MG63 (cell line): ENCODE data around the gene CKLF. TPM values are rescaled to one million over a fixed set of nuclear protein-coding genes. Genes with fewer than 3 reads are reported as not detected.

Experiments
- DNase-seq: peaks from one replicate; pipeline ENCODE4 v3.0.0-alpha.2; 2020
- H3K27me3 ChIP-seq: fragments of 250-450 bp; sonication (Bioruptor Pico); 2 replicates; pipeline ENCODE4 v1.5.1; 2020; ENCODE audit warnings: mild to moderate bottlenecking, moderate library complexity
- H3K36me3 ChIP-seq: fragments of 250-450 bp; sonication (Bioruptor Pico); 2 replicates; pipeline ENCODE4 v1.5.1; 2020; ENCODE audit warnings: mild to moderate bottlenecking, moderate library complexity
- H3K4me3 ChIP-seq: fragments of 250-450 bp; sonication (Bioruptor Pico); 2 replicates; pipeline ENCODE4 v1.5.1; 2020; ENCODE audit warnings: mild to moderate bottlenecking, moderate library complexity
- H3K9me3 ChIP-seq: fragments of 250-450 bp; sonication (Bioruptor Pico); 2 replicates; pipeline ENCODE4 v1.5.1; 2020; ENCODE audit warnings: mild to moderate bottlenecking, moderate library complexity
- total RNA-seq: library from RNA; depleted of rRNA; stranded (reverse); fragments of >200 nt; shearing (Covaris generic); gene quantifications from 2 replicates; pipeline ENCODE4 v1.2.3, GENCODE V29; 2014; ENCODE audit warnings: low replicate concordance; rRNA removed

CKLF gene
- total RNA-seq, 1 experiment from 2014 or later, result 46.1 TPM

DNA sequence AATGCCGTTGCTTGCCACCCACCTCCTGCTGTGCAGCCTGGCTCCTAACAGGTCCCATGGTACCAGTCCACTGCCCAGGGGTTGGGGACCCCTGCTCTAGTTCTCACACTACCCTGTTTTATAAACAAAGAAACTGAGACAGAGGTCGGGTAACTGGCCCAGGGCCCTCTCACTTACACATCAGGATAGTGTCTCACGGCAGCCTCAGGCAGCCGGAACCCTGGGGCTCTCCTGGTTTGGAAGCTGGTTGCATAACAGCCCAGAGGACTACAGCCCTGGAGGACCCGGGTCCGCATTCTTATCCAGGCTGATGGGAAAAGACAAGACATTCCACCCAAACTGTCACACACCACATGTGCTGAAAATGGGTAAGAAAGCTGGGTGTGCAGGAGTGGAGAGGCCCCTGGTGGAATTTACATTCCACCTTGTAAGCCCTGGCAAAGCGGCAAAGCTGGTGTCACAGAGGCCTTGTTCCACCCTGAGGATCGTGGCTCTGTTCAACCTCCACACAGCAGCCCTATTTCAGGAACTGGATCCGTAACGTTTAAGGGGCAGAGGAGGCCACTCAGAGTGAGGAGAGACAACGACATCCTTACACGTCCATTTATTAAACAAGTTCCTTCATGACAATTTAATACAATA is 61.9 kb downstream of the CKLF start:
- Histone ChIP-seq H3K4me3 (no peak overlapping the region), H3K27me3 (no peaks in the 10 kb centered on the region), H3K36me3 (peaks cover 8% of the 10 kb centered on the region), H3K9me3 (no peaks in the 10 kb centered on the region)
- no peak for DNase-seq

Other genes with a start within 250 kb of the CKLF start
- gene CDH5, start 185.9 kb upstream of the CKLF start, total RNA-seq, result 0.20 and 1.8 TPM in 2 replicates
- gene BEAN1, start 125.3 kb upstream of the CKLF start, total RNA-seq, result 0.56 TPM in 1 of 2 replicates, not detected in the other
- gene TK2, start 2.5 kb upstream of the CKLF start, total RNA-seq, result 19.6 and 20.4 TPM in 2 replicates
- 4.1 TPM in 1 of 2 replicates, not detected in the other for gene CMTM1, start 13.9 kb downstream of the CKLF start, total RNA-seq
- not detected in 2 replicates for gene CMTM2, start 26.9 kb downstream of the CKLF start, total RNA-seq
- 17.3 and 27.6 TPM in 2 replicates for gene CMTM3, start 52.1 kb downstream of the CKLF start, total RNA-seq
- 1.5 and 2.9 TPM in 2 replicates for gene CMTM4, start 144.2 kb downstream of the CKLF start, total RNA-seq
- gene DYNC1LI2, start 199.0 kb downstream of the CKLF start, total RNA-seq, result 23.2 and 27.2 TPM in 2 replicates
- not detected in 2 replicates for gene TERB1, start 249.0 kb downstream of the CKLF start, total RNA-seq